ENCODE measurements around the gene HOXA3. TPM values are rescaled to one million over a fixed set of nuclear protein-coding genes. Genes with fewer than 3 reads are reported as not detected.

The HOXA3 gene
- polyA plus RNA-seq, 1 of the 3 experiments (the other 2 are of a cell fraction) = 0.15 TPM

GRCh38 chr7:27146491-27147198 lies 5.7 kb downstream of the HOXA3 start:
- ChIA-PET POLR2A (no interaction called here), CTCF (interaction anchor here (0.5 to 10.9 kb wide), 3 partner anchors 12 to 49 kb away, joined by 3 to 270 read pairs (median 29); partner anchors contain the start of gene HOXA7)
- peaks cover 12 to 20% of the 10 kb centered on the region in 2 experiments; a peak in 1 of 4 replicates for H3K4me1 ChIP-seq (ENCODE audit: control insufficient read depth in 1 of 2, insufficient read depth in 2 of 2, low read depth in 1 of 2, low read length in 1 of 2)
- no peaks in the 10 kb centered on the region for H4K20me1 ChIP-seq (ENCODE audit: insufficient read depth)
- 24% methylated on average over 5 of the region's 5 CpGs for WGBS (ENCODE audit: low lambda C conversion rate)
- no peaks in the 10 kb centered on the region for H3K79me2 ChIP-seq (ENCODE audit: insufficient read depth)
- H3K4me2 ChIP-seq = no peak overlapping the region
- no peaks in the 10 kb centered on the region for H3K9me2 ChIP-seq
- H3K9me3 ChIP-seq = no peaks in the 10 kb centered on the region
- H3K36me3 ChIP-seq (replicated peaks in 1 of 2; ENCODE audit: control insufficient read depth in 1 of 2, insufficient read depth in 2 of 2, low read length in 1 of 2) = no peaks in the 10 kb centered on the region
- no peak overlapping the region for H2AFZ ChIP-seq (ENCODE audit: low read depth)
- H3K9ac ChIP-seq = no peak overlapping the region
- H3K27me3 ChIP-seq (ENCODE audit: insufficient read depth) = peaks cover 100% of the 10 kb centered on the region
- no peak overlapping the region for H3K4me3 ChIP-seq (ENCODE audit: low read depth in 2 of 2, low read length in 1 of 2)
- peak; percentile 29 for DNase-seq
- no peak overlapping the region for H3K27ac ChIP-seq (ENCODE audit: low read depth in 2 of 2, low read length in 1 of 2)
- no peaks in the 10 kb centered on the region for H3F3A ChIP-seq (replicated peaks; ENCODE audit: insufficient read depth)
- TF ChIP-seq, protein P1, sequence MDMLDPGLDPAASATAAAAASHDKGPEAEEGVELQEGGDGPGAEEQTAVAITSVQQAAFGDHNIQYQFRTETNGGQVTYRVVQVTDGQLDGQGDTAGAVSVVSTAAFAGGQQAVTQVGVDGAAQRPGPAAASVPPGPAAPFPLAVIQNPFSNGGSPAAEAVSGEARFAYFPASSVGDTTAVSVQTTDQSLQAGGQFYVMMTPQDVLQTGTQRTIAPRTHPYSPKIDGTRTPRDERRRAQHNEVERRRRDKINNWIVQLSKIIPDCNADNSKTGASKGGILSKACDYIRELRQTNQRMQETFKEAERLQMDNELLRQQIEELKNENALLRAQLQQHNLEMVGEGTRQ (IDR thresholded peaks at IDR 0.05; ENCODE audit: borderline replicate concordance, low read depth, low read length) = no peak
- TF ChIP-seq MAX (IDR thresholded peaks at IDR 0.05; ENCODE audit: low read depth) (no peak), YY1 (IDR thresholded peaks at IDR 0.05; ENCODE audit: low read depth) (no peak), MXI1 (IDR thresholded peaks at IDR 0.05; ENCODE audit: low read depth, low read length) (no peak), CHD2 (IDR thresholded peaks at IDR 0.05; ENCODE audit: low read length, partially characterized antibody) (no peak), FOXJ3 (CRISPR knock-in tag; IDR thresholded peaks at IDR 0.05) (no peak), PBX3 (IDR thresholded peaks at IDR 0.05) (no peak), REST (IDR thresholded peaks at IDR 0.05; ENCODE audit: low read depth, low read length) (no peak)
- TF ChIP-seq, protein P2, sequence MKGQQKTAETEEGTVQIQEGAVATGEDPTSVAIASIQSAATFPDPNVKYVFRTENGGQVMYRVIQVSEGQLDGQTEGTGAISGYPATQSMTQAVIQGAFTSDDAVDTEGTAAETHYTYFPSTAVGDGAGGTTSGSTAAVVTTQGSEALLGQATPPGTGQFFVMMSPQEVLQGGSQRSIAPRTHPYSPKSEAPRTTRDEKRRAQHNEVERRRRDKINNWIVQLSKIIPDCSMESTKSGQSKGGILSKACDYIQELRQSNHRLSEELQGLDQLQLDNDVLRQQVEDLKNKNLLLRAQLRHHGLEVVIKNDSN (IDR thresholded peaks at IDR 0.05; ENCODE audit: borderline replicate concordance, low read depth) = no peak
- TF ChIP-seq, protein P3, sequence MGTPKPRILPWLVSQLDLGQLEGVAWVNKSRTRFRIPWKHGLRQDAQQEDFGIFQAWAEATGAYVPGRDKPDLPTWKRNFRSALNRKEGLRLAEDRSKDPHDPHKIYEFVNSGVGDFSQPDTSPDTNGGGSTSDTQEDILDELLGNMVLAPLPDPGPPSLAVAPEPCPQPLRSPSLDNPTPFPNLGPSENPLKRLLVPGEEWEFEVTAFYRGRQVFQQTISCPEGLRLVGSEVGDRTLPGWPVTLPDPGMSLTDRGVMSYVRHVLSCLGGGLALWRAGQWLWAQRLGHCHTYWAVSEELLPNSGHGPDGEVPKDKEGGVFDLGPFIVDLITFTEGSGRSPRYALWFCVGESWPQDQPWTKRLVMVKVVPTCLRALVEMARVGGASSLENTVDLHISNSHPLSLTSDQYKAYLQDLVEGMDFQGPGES (IDR thresholded peaks at IDR 0.05; ENCODE audit: low read depth, low read length) = no peak
